Measurements from ENCODE around the gene TSPYL4. TPM values are rescaled to one million over a fixed set of nuclear protein-coding genes. Genes with fewer than 3 reads are reported as not detected.

Gene TSPYL4
- total and polyA plus RNA-seq, 2 of the 8 experiments (the other 6 are each of a cell fraction or from before 2014, with no cell fraction given) = 20.5 to 22.6 TPM

DNA sequence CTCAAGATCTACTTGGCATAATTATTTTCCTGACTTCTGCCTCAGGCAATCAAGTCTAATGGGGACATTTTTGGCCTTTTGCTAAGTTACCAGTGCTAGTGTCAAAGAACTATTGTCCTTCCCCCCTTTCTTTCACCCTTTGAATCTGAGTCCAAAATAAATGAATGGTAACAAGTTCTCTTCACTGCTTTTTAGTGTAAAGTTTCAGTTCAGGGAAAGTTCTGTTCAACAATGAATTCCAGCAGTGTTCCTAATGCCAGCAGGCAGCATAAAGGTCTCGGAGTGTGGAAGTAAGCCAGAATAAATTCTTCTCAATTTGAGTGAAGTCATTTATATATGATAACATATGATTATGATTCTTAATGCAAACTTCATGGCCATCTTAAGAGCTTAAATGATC is 46.7 kb upstream of the TSPYL4 start:
- no peak overlapping the region for H3K27ac ChIP-seq (ENCODE audit: low read depth, low read length)
- DNase-seq (ENCODE audit: low read depth in 1 of 2, low spot score in 2 of 2) = no peak
- no peak for TF ChIP-seq CREB1 (IDR thresholded peaks at IDR 0.05)
- TF ChIP-seq, protein P1, sequence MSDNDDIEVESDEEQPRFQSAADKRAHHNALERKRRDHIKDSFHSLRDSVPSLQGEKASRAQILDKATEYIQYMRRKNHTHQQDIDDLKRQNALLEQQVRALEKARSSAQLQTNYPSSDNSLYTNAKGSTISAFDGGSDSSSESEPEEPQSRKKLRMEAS (IDR thresholded peaks at IDR 0.05) = no peak
- TF ChIP-seq RAD21 (IDR thresholded peaks at IDR 0.05 in 1 of 2, conservative IDR thresholded peaks at IDR 0.05 in 1 of 2; ENCODE audit: low read depth in 2 of 2, low read length in 2 of 2) = no peak
- no peak for TF ChIP-seq GTF2F1 (IDR thresholded peaks at IDR 0.05; ENCODE audit: borderline replicate concordance, low read depth, low read length)
- no peak for TF ChIP-seq JUN (IDR thresholded peaks at IDR 0.05; ENCODE audit: low read depth, low read length)
- TF ChIP-seq, protein P2, sequence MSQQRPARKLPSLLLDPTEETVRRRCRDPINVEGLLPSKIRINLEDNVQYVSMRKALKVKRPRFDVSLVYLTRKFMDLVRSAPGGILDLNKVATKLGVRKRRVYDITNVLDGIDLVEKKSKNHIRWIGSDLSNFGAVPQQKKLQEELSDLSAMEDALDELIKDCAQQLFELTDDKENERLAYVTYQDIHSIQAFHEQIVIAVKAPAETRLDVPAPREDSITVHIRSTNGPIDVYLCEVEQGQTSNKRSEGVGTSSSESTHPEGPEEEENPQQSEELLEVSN (IDR thresholded peaks at IDR 0.05) = no peak
- no peak for TF ChIP-seq PHF8 (conservative IDR thresholded peaks at IDR 0.05; ENCODE audit: low read depth, low read length)
- no peak for TF ChIP-seq YY1 (IDR thresholded peaks at IDR 0.05; ENCODE audit: low read depth, low read length)
- TF ChIP-seq KDM4A (IDR thresholded peaks at IDR 0.05; ENCODE audit: low read depth, low read length, severe bottlenecking) = no peak
- TF ChIP-seq TCF12 (IDR thresholded peaks at IDR 0.05; ENCODE audit: low read depth, low read length) = no peak
- no peak for TF ChIP-seq SP2 (IDR thresholded peaks at IDR 0.05; ENCODE audit: low read length)
- no peak for TF ChIP-seq RFX5 (IDR thresholded peaks at IDR 0.05; ENCODE audit: borderline replicate concordance, low read depth, low read length)
- no peak for TF ChIP-seq BACH1 (IDR thresholded peaks at IDR 0.05; ENCODE audit: low read length)
- no peak for TF ChIP-seq HDAC6 (IDR thresholded peaks at IDR 0.05; ENCODE audit: low read depth, low read length)
- no peak for TF ChIP-seq SRF (IDR thresholded peaks at IDR 0.05; ENCODE audit: low read depth, low read length)

More for the DNA sequence above, 46.7 kb upstream of the TSPYL4 start:
- H2BK12ac ChIP-seq (ENCODE audit: low read depth, low read length) = no peak overlapping the region
- no peak overlapping the region for H2AK5ac ChIP-seq (ENCODE audit: low read depth, low read length)
- no peak overlapping the region for H2AFZ ChIP-seq (ENCODE audit: low read length)
- no peak overlapping the region for H2BK5ac ChIP-seq (ENCODE audit: low read depth, low read length)
- FAIRE-seq = no peak
- no peak overlapping the region for H3K18ac ChIP-seq (ENCODE audit: extremely low read depth, low read length)
- peaks cover 6 to 7% of the 10 kb centered on the region in 2 experiments for H3K9me3 ChIP-seq (ENCODE audit: insufficient read depth in 2 of 2, low read depth in 1 of 2, low read length in 1 of 2)
- no peak overlapping the region for H4K8ac ChIP-seq (ENCODE audit: extremely low read depth, insufficient read depth, low read length)
- H3K4me1 ChIP-seq (replicated peaks in 1 of 4; ENCODE audit: control insufficient read depth in 3 of 4, insufficient read depth in 4 of 4, low read length in 3 of 4) = no peaks in the 10 kb centered on the region
- no peaks in the 10 kb centered on the region for H3K79me2 ChIP-seq (ENCODE audit: control insufficient read depth in 1 of 2, insufficient read depth in 2 of 2, low read length in 2 of 2)
- POLR2A ChIA-PET (ENCODE audit: partially characterized antibody) = no interaction called here
- H2BK20ac ChIP-seq (ENCODE audit: low read length) = no peak overlapping the region
- no peak overlapping the region for H3K56ac ChIP-seq (replicated peaks; ENCODE audit: insufficient read length, low read depth, low read length)
- H4K5ac ChIP-seq (ENCODE audit: insufficient read length, low read depth, low read length) = no peak overlapping the region
- no peaks in the 10 kb centered on the region for H3K23me2 ChIP-seq (ENCODE audit: low read depth, low read length)
- H3K4me3 ChIP-seq (ENCODE audit: extremely low read depth in 1 of 4, insufficient read depth in 2 of 4, low read depth in 3 of 4, low read length in 4 of 4) = no peak overlapping the region
- H3K4ac ChIP-seq (replicated peaks; ENCODE audit: insufficient read length, low read depth, low read length) = no peak overlapping the region
- no peak overlapping the region for H3K9ac ChIP-seq (replicated peaks in 1 of 4; ENCODE audit: extremely low read depth in 1 of 4, low read depth in 3 of 4, low read length in 3 of 4)
- H4K91ac ChIP-seq (replicated peaks; ENCODE audit: insufficient read length, low read length) = no peak overlapping the region
- H3K23ac ChIP-seq (ENCODE audit: insufficient read length) = no peak overlapping the region
- no peaks in the 10 kb centered on the region for H3K27me3 ChIP-seq (replicated peaks in 1 of 4; ENCODE audit: control insufficient read depth in 3 of 4, extremely low read depth in 1 of 4, insufficient read depth in 3 of 4, low read length in 3 of 4)
- no peaks in the 10 kb centered on the region for H4K20me1 ChIP-seq (replicated peaks in 1 of 2; ENCODE audit: control insufficient read depth in 1 of 2, insufficient read depth in 2 of 2, low read length in 2 of 2)
- H3K79me1 ChIP-seq (ENCODE audit: low read depth, low read length) = no peaks in the 10 kb centered on the region
- no peaks in the 10 kb centered on the region for H3K36me3 ChIP-seq (ENCODE audit: control insufficient read depth in 2 of 4, insufficient read depth in 4 of 4, low read length in 3 of 4)
- no peak overlapping the region for H2BK120ac ChIP-seq (replicated peaks; ENCODE audit: low read depth, low read length)
- CTCF ChIA-PET (ENCODE audit: partially characterized antibody) = no interaction called here
- H2BK15ac ChIP-seq (ENCODE audit: low read length) = no peak overlapping the region
- WGBS, 2 experiments (ENCODE audit: extremely low coverage in 1 of 2, insufficient coverage in 1 of 2, insufficient read length in 1 of 2, insufficient replicate concordance in 2 of 2, low coverage in 1 of 2, low lambda C conversion rate in 2 of 2, missing lambda C conversion rate in 1 of 2) = 87% methylated on average over 1 of the region's 1 CpG; no CpG with 5 or more reads in 1 of the 2 experiments
- H3K4me2 ChIP-seq (ENCODE audit: insufficient read depth in 1 of 2, low read depth in 2 of 2, low read length in 2 of 2) = no peak overlapping the region
- no peak overlapping the region for H3K14ac ChIP-seq (ENCODE audit: insufficient read length)
